Testis (tissue), 3 donors: Measurements from ENCODE around the gene PTPN9. TPM values are rescaled to one million over a fixed set of nuclear protein-coding genes. Genes with fewer than 3 reads are reported as not detected.

ENCODE experiments used
- DNase-seq: peaks from one replicate; pipeline ENCODE4 v3.0.0-alpha.2; 2019
- H3K27ac ChIP-seq, 2 donors: fragments of 200-600 bp; sonication (generic); one replicate each; pipeline ENCODE4 v1.5.1; 2019
- H3K27me3 ChIP-seq: fragments of 200-600 bp; sonication (generic); one replicate; pipeline ENCODE4 v1.5.1; 2019
- H3K36me3 ChIP-seq: fragments of 200-600 bp; sonication (generic); one replicate; pipeline ENCODE4 v1.5.1; 2017; ENCODE audit warnings: low read depth; ENCODE audit errors: missing control alignments
- H3K4me1 ChIP-seq: fragments of 200-600 bp; sonication (generic); one replicate; pipeline ENCODE4 v1.5.1; 2019
- H3K4me3 ChIP-seq, 2 donors: fragments of 200-600 bp; sonication (generic); one replicate each; pipeline ENCODE4 v1.5.1; 2017 to 2019
- H3K9me3 ChIP-seq: fragments of 200-600 bp; sonication (generic); one replicate; pipeline ENCODE4 v1.5.1; 2017
- POLR2A ChIP-seq: fragments of 450-650 bp; IDR thresholded peaks from one replicate; pipeline ENCODE4 v1.6.1; 2017; ENCODE audit warnings: antibody characterized with exemption, mild to moderate bottlenecking, moderate library complexity
- WGBS, 2 donors: methylation state at CpG; one replicate each; pipeline ENCODE4 v1.1.5; 2018; 5-methylcytosine and 5-hydroxymethylcytosine counted together
- intact Hi-C: fragments of 100-400 bp; cut with DNase I; formaldehyde crosslinking; loops from one replicate; pipeline ENCODE4 v1.15.1; 2023; ENCODE audit warnings: low total_unique reads
- polyA plus RNA-seq: library from polyadenylated mRNA; stranded (reverse); fragments of 350-450 nt; fragmentation: Illumina TruSeq; extraction: RNeasy Lipid Tissue Mini Kit (QIAGEN cat#74804); gene quantifications from one replicate; pipeline ENCODE4 v1.2.3, GENCODE V29; 2014; ENCODE audit warnings: low read depth, low replicate concordance; ENCODE audit not compliant: insufficient read depth
- small RNA-seq, 2 donors: library from RNA; depleted of rRNA; stranded (forward); fragments of <200 nt; gene quantifications; one replicate each; pipeline ENCODE3, GENCODE V24; 2016
- total RNA-seq, 2 donors: library from RNA; depleted of rRNA; stranded (reverse); fragments of >200 nt; gene quantifications; one replicate each; pipeline ENCODE4 v1.2.3, GENCODE V29; 2016
- TF ChIP-seq, protein P1 (sequence below), 3 experiments: fragments of 450-650 bp in 2 of 3; fragments of 200-600 bp in 1 of 3; sonication (generic) in 1 of 3; IDR thresholded peaks; one replicate each; pipeline ENCODE4 v1.5.1; 2016 to 2019; ENCODE audit warnings: antibody characterized with exemption in 3 of 3, mild to moderate bottlenecking in 2 of 3, moderate library complexity in 1 of 3

The PTPN9 gene
- total and polyA plus RNA-seq, 3 donors from 2014 or later: 14.1 to 20.3 (median 16.3) TPM

GRCh38 chr15:75420698-75421097 is 158.4 kb downstream of the PTPN9 start:
- Histone ChIP-seq H3K27me3 (no peaks in the 10 kb centered on the region), H3K9me3 (no peaks in the 10 kb centered on the region), H3K27ac (no peak overlapping the region), H3K36me3 (no peaks in the 10 kb centered on the region), H3K4me3 (no peak overlapping the region), H3K4me1 (no peaks in the 10 kb centered on the region)
- intact Hi-C loops: no loop called here
- DNase-seq: no peak
- no peak for TF ChIP-seq POLR2A
- TF ChIP-seq, protein P1, sequence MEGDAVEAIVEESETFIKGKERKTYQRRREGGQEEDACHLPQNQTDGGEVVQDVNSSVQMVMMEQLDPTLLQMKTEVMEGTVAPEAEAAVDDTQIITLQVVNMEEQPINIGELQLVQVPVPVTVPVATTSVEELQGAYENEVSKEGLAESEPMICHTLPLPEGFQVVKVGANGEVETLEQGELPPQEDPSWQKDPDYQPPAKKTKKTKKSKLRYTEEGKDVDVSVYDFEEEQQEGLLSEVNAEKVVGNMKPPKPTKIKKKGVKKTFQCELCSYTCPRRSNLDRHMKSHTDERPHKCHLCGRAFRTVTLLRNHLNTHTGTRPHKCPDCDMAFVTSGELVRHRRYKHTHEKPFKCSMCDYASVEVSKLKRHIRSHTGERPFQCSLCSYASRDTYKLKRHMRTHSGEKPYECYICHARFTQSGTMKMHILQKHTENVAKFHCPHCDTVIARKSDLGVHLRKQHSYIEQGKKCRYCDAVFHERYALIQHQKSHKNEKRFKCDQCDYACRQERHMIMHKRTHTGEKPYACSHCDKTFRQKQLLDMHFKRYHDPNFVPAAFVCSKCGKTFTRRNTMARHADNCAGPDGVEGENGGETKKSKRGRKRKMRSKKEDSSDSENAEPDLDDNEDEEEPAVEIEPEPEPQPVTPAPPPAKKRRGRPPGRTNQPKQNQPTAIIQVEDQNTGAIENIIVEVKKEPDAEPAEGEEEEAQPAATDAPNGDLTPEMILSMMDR (IDR thresholded peaks at IDR 0.05): no peak

DNA sequence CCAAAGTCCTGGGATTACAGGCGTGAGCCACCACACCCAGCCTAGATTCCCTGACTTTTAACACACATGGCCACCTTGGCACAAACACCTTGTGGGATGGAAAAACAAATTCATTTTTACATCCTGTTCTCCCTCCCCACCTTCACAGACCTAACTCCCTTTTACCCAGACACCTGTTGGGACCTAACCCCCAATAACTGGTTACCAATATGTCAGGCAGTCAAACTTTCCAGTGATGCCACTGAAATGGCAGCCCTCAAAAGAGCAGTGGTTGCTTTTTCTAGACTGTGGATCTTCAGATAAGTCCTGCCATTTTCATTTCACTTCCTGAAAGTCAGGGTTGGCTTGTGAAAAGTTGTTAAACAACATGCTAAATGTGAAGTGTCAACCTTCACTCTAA is 162.5 kb downstream of the PTPN9 start:
- DNase-seq: no peak
- Histone ChIP-seq H3K27me3 (no peaks in the 10 kb centered on the region), H3K36me3 (no peaks in the 10 kb centered on the region), H3K27ac (no peak overlapping the region), H3K4me3 (no peak overlapping the region), H3K9me3 (no peaks in the 10 kb centered on the region), H3K4me1 (no peaks in the 10 kb centered on the region)
- 95 to 100% methylated on average over 1 of the region's 1 CpG for WGBS, 2 donors
- TF ChIP-seq POLR2A: no peak
- TF ChIP-seq, protein P1 (IDR thresholded peaks at IDR 0.05): no peak
- intact Hi-C loops: no loop called here

Small RNAs within 50 kb of the gene (small RNA-seq; reads per million reads assigned to genes)
- gene AC105036.1 (0 reads per million in 2 donors), gene AC105036.2 (0 reads per million in 2 donors)

Other genes with a start within 250 kb of the PTPN9 start
- gene COMMD4, start 243.3 kb downstream of the PTPN9 start, total RNA-seq: 100 to 1,000 TPM in 1 of 2 donors, 10 to 100 TPM in 1; 92.7 to 110 TPM
- 165 TPM for gene COMMD4, start 243.3 kb downstream of the PTPN9 start, polyA plus RNA-seq
- 10 to 100 TPM; 19.8 to 30.2 TPM for gene NEIL1, start 232.3 kb downstream of the PTPN9 start, total RNA-seq
- 12.9 TPM for gene NEIL1, start 232.3 kb downstream of the PTPN9 start, polyA plus RNA-seq
- gene MAN2C1, start 210.7 kb downstream of the PTPN9 start, total RNA-seq: 100 to 1,000 TPM; 256 to 343 TPM
- 171 TPM for gene MAN2C1, start 210.7 kb downstream of the PTPN9 start, polyA plus RNA-seq
- 100 to 1,000 TPM in 1 of 2 donors, 10 to 100 TPM in 1; 95.0 to 100 TPM for gene SIN3A, start 127.6 kb downstream of the PTPN9 start, total RNA-seq
- 65.9 TPM for gene SIN3A, start 127.6 kb downstream of the PTPN9 start, polyA plus RNA-seq
- gene SNUPN, start 46.4 kb upstream of the PTPN9 start, total RNA-seq: 10 to 100 TPM; 37.0 to 44.6 TPM
- 97.5 TPM for gene SNUPN, start 46.4 kb upstream of the PTPN9 start, polyA plus RNA-seq
- gene IMP3, start 60.9 kb upstream of the PTPN9 start, total RNA-seq: 100 to 1,000 TPM in 1 of 2 donors, 10 to 100 TPM in 1; 87.5 to 111 TPM
- gene IMP3, start 60.9 kb upstream of the PTPN9 start, polyA plus RNA-seq: 32.6 TPM
- gene SNX33, start 68.6 kb upstream of the PTPN9 start, total RNA-seq: 10 to 100 TPM in 1 of 2 donors, 1 to 10 TPM in 1; 8.3 to 11.5 TPM
- 10.5 TPM for gene SNX33, start 68.6 kb upstream of the PTPN9 start, polyA plus RNA-seq
- gene CSPG4, start 133.5 kb upstream of the PTPN9 start, total RNA-seq: 1 to 10 TPM; 5.2 to 6.5 TPM
- gene CSPG4, start 133.5 kb upstream of the PTPN9 start, polyA plus RNA-seq: 4.4 TPM